Islet of Langerhans (tissue), 1 donor: Measurements from ENCODE around the gene PAXX.

ENCODE experiments used
- FAIRE-seq: peaks from one replicate; lab custom pipeline; 2011; peaks lifted over from hg19 to GRCh38; lab: Jason Lieb, UNC

The PAXX gene

GRCh38 chr9:137034039-137034708 is 42.0 kb downstream of the PAXX start:
- no peak for FAIRE-seq

- no peak for FAIRE-seq
Observed at GRCh38 chr9:137034709-137035506, 42.7 kb downstream of the PAXX start.

GRCh38 chr9:137035507-137035834 is 43.2 kb downstream of the PAXX start:
- no peak for FAIRE-seq

- no peak for FAIRE-seq
Observed at GRCh38 chr9:137035937-137036336, 43.7 kb downstream of the PAXX start.

GRCh38 chr9:137037035-137037434 is 44.8 kb downstream of the PAXX start:
- FAIRE-seq = no peak

GRCh38 chr9:137037483-137037882 is 45.3 kb downstream of the PAXX start:
- FAIRE-seq = no peak

- no peak for FAIRE-seq
Observed at GRCh38 chr9:137038916-137039315, 46.7 kb downstream of the PAXX start.

GRCh38 chr9:137039611-137040366 is 47.6 kb downstream of the PAXX start:
- no peak for FAIRE-seq

GRCh38 chr9:137040568-137040967 is 48.3 kb downstream of the PAXX start:
- no peak for FAIRE-seq

- no peak for FAIRE-seq
Observed at GRCh38 chr9:137041124-137041523, 48.9 kb downstream of the PAXX start.

- no peak for FAIRE-seq
Observed at GRCh38 chr9:137042751-137043727, 50.8 kb downstream of the PAXX start.
